IMR-90 (cell line): Measurements from ENCODE around the gene MCF2L2. TPM values are rescaled to one million over a fixed set of nuclear protein-coding genes. Genes with fewer than 3 reads are reported as not detected.

ENCODE experiments used
- ATAC-seq: fragments of 200-7000 bp; cut with Tn5 transposase; 2 replicates; pipeline ENCODE4 v1.9.1; 2020; ENCODE audit warnings: low read depth, mild to moderate bottlenecking, moderate library complexity
- BruUV-seq: library from RNA; stranded (reverse); fragments of 400-500 nt; replicated peaks from 2 replicates; lab custom pipeline; 2021; lab: Mats Ljungman, UMichigan
- CTCF ChIA-PET: fragments of 300-600 bp; formaldehyde crosslinking; extraction: SDS; loops from one replicate; lab custom pipeline; 2021; ENCODE audit warnings: antibody characterized with exemption; lab: Yijun Ruan, JAX
- POLR2A ChIA-PET: fragments of 300-600 bp; sonication (Branson Sonifier 250); formaldehyde crosslinking; loops from one replicate; lab custom pipeline; 2022; ENCODE audit warnings: antibody characterized with exemption; ENCODE audit not compliant: unreplicated experiment; lab: Charles Lee
- DNase-seq: peaks from one replicate; pipeline ENCODE4 v3.0.0; 2013
- H2AFZ ChIP-seq: replicated peaks from 2 replicates; pipeline ENCODE3; 2013; ENCODE audit warnings: low read length, mild to moderate bottlenecking; ENCODE audit not compliant: poor library complexity
- H2AK5ac ChIP-seq: 2 replicates; pipeline ENCODE4 v1.6.1; 2013; ENCODE audit warnings: low read depth, low read length, inconsistent platforms
- H2AK9ac ChIP-seq: replicated peaks from 2 replicates; pipeline ENCODE3; 2013; ENCODE audit warnings: mild to moderate bottlenecking, low read depth, low read length, moderate library complexity; ENCODE audit not compliant: poor library complexity
- H2BK120ac ChIP-seq: 2 replicates; pipeline ENCODE4 v1.6.1; 2013; ENCODE audit warnings: low read depth, low read length, inconsistent platforms
- H2BK15ac ChIP-seq: 3 replicates; pipeline ENCODE4 v1.6.1; 2013; ENCODE audit warnings: low read depth, low read length, inconsistent platforms
- H2BK20ac ChIP-seq: 2 replicates; pipeline ENCODE4 v1.6.1; 2013; ENCODE audit warnings: low read depth, mild to moderate bottlenecking, inconsistent platforms, low read length, moderate library complexity
- H2BK5ac ChIP-seq: 2 replicates; pipeline ENCODE4 v1.6.1; 2013; ENCODE audit warnings: mild to moderate bottlenecking, low read depth, low read length, inconsistent platforms; ENCODE audit not compliant: poor library complexity, severe bottlenecking
- H3K14ac ChIP-seq: replicated peaks from 2 replicates; pipeline ENCODE4 v1.6.1; 2013; ENCODE audit warnings: low read depth, low read length, inconsistent platforms
- H3K18ac ChIP-seq: 2 replicates; pipeline ENCODE4 v1.6.1; 2013; ENCODE audit warnings: low read depth, low read length, control low read depth
- H3K23ac ChIP-seq: 2 replicates; pipeline ENCODE4 v1.6.1; 2013; ENCODE audit warnings: low read depth, low read length, inconsistent platforms
- H3K27ac ChIP-seq: 2 replicates; pipeline ENCODE4 v1.5.1; 2013; ENCODE audit warnings: mild to moderate bottlenecking, control low read depth, low read length; ENCODE audit not compliant: insufficient read depth
- H3K27me3 ChIP-seq: 2 replicates; pipeline ENCODE4 v1.6.1; 2013; ENCODE audit warnings: low read length; ENCODE audit not compliant: control insufficient read depth, insufficient read depth
- H3K36me3 ChIP-seq: 2 replicates; pipeline ENCODE4 v1.6.1; 2013; ENCODE audit warnings: low read length, mixed read lengths; ENCODE audit not compliant: control insufficient read depth, insufficient read depth
- H3K4ac ChIP-seq: 2 replicates; pipeline ENCODE4 v1.6.1; 2013; ENCODE audit warnings: low read depth, low read length, inconsistent platforms
- H3K4me1 ChIP-seq: 2 replicates; pipeline ENCODE4 v1.6.1; 2013; ENCODE audit warnings: low read length, mixed read lengths; ENCODE audit not compliant: control insufficient read depth, insufficient read depth
- H3K4me2 ChIP-seq: 2 replicates; pipeline ENCODE4 v1.6.1; 2013; ENCODE audit warnings: low read depth, mild to moderate bottlenecking, control low read depth, low read length, moderate library complexity
- H3K4me3 ChIP-seq: 2 replicates; pipeline ENCODE4 v1.5.1; 2013; ENCODE audit warnings: low read depth, mild to moderate bottlenecking, control low read depth, low read length, moderate library complexity; ENCODE audit not compliant: insufficient read depth
- H3K56ac ChIP-seq: 2 replicates; pipeline ENCODE4 v1.6.1; 2013; ENCODE audit warnings: low read length, inconsistent platforms; ENCODE audit not compliant: insufficient read depth; ENCODE audit errors: extremely low read depth
- H3K79me1 ChIP-seq, 2 experiments: 2 replicates each; pipeline ENCODE4 v1.6.1; 2013; ENCODE audit warnings: low read length in 2 of 2, inconsistent platforms in 1 of 2, low read depth in 1 of 2
- H3K9ac ChIP-seq: 2 replicates; pipeline ENCODE4 v1.6.1; 2013; ENCODE audit warnings: low read depth, low read length, control low read depth
- H3K9me1 ChIP-seq: 2 replicates; pipeline ENCODE4 v1.6.1; 2013; ENCODE audit warnings: low read length, inconsistent platforms; ENCODE audit not compliant: insufficient read depth
- H3K9me3 ChIP-seq: 2 replicates; pipeline ENCODE4 v1.6.1; 2013; ENCODE audit warnings: low read length; ENCODE audit not compliant: control insufficient read depth, insufficient read depth
- H4K20me1 ChIP-seq: 2 replicates; pipeline ENCODE4 v1.6.1; 2013; ENCODE audit warnings: low read length, inconsistent platforms; ENCODE audit not compliant: insufficient read depth
- H4K5ac ChIP-seq: 2 replicates; pipeline ENCODE4 v1.6.1; 2013; ENCODE audit warnings: mild to moderate bottlenecking, low read depth, low read length, control low read depth
- H4K8ac ChIP-seq, 2 experiments: 2 replicates each; pipeline ENCODE4 v1.6.1; 2013; ENCODE audit warnings: low read depth in 2 of 2, low read length in 2 of 2, control low read depth in 1 of 2, inconsistent platforms in 1 of 2
- H4K91ac ChIP-seq: 2 replicates; pipeline ENCODE4 v1.6.1; 2013; ENCODE audit warnings: low read depth, low read length, inconsistent platforms; ENCODE audit not compliant: insufficient read depth
- BHLHE40 ChIP-seq: fragments of 150-350 bp; IDR thresholded peaks from 2 replicates; pipeline ENCODE4 v1.6.1; 2016; ENCODE audit warnings: mild to moderate bottlenecking, low read depth, low read length
- CEBPB ChIP-seq: IDR thresholded peaks from 2 replicates; pipeline ENCODE4 v1.6.1; 2012; ENCODE audit warnings: low read depth, low read length, improper control_type of control experiment
- CHD1 ChIP-seq: IDR thresholded peaks from 2 replicates; pipeline ENCODE4 v1.6.1; 2012; ENCODE audit warnings: low read depth, low read length, improper control_type of control experiment
- FOS ChIP-seq: fragments of 150-350 bp; IDR thresholded peaks from 2 replicates; pipeline ENCODE4 v1.6.1; 2016; ENCODE audit warnings: low read depth, low read length
- MAFK ChIP-seq: IDR thresholded peaks from 2 replicates; pipeline ENCODE4 v1.6.1; 2012; ENCODE audit warnings: low read depth, low read length, improper control_type of control experiment
- MAZ ChIP-seq: IDR thresholded peaks from 2 replicates; pipeline ENCODE4 v1.6.1; 2012; ENCODE audit warnings: low read depth, mild to moderate bottlenecking, low read length, improper control_type of control experiment, moderate library complexity, borderline replicate concordance
- MXI1 ChIP-seq: IDR thresholded peaks from 2 replicates; pipeline ENCODE4 v1.6.1; 2012; ENCODE audit warnings: low read depth, mild to moderate bottlenecking, low read length, moderate library complexity, borderline replicate concordance
- NFE2L2 ChIP-seq: fragments of 150-350 bp; IDR thresholded peaks from 2 replicates; pipeline ENCODE4 v1.6.1; 2016; ENCODE audit warnings: low read depth, mild to moderate bottlenecking, low read length
- POLR2A ChIP-seq: IDR thresholded peaks from 2 replicates; pipeline ENCODE4 v1.6.1; 2012; ENCODE audit warnings: mild to moderate bottlenecking, low read depth, low read length
- RAD21 ChIP-seq: IDR thresholded peaks from 2 replicates; pipeline ENCODE4 v1.6.1; 2012; ENCODE audit warnings: low read length, improper control_type of control experiment
- RCOR1 ChIP-seq: IDR thresholded peaks from 2 replicates; pipeline ENCODE4 v1.6.1; 2012; ENCODE audit warnings: mild to moderate bottlenecking, low read length, improper control_type of control experiment; ENCODE audit not compliant: insufficient replicate concordance
- RFX5 ChIP-seq: IDR thresholded peaks from 2 replicates; pipeline ENCODE4 v1.8.0; 2012; ENCODE audit warnings: low read depth, mild to moderate bottlenecking, low read length, moderate library complexity
- SMC3 ChIP-seq: fragments of 150-350 bp; IDR thresholded peaks from 2 replicates; pipeline ENCODE4 v1.6.1; 2016; ENCODE audit warnings: low read depth, mild to moderate bottlenecking, antibody characterized with exemption, low read length, moderate library complexity
- WGBS, 2 experiments: methylation state at CpG; one replicate each; pipeline versions ENCODE4 v1.1.5 to v1.1.7; 2013; ENCODE audit warnings: missing lambda C conversion rate in 2 of 2; ENCODE audit not compliant: insufficient read length in 1 of 2; ENCODE audit errors: extremely low coverage in 2 of 2; 5-methylcytosine and 5-hydroxymethylcytosine counted together
- dilution Hi-C: fragments of 300-500 bp; cut with HindIII; formaldehyde crosslinking; loops from one replicate; pipeline ENCODE4 v1.14.3; 2018; ENCODE audit warnings: low sequenced_read_pairs; ENCODE audit not compliant: unreplicated experiment
- in situ Hi-C: fragments of 300-500 bp; cut with MboI; formaldehyde crosslinking; loops from 3 replicates; pipeline ENCODE4 v1.14.3; 2019; ENCODE audit warnings: low sequenced_read_pairs, inconsistent platforms, mixed read lengths
- intact Hi-C: fragments of 100-400 bp; cut with micrococcal nuclease; formaldehyde crosslinking; loops from 2 replicates; pipeline ENCODE4 v1.10.0; 2022
- polyA plus RNA-seq, 3 experiments: library from polyadenylated mRNA; depleted of rRNA; stranded (reverse); fragments of >200 nt; gene quantifications; 2 replicates each; pipeline ENCODE4 v1.2.3, GENCODE V29; 2012; ENCODE audit warnings: low replicate concordance in 1 of 3
- total RNA-seq: library from RNA; depleted of rRNA; stranded (reverse); fragments of >200 nt; gene quantifications from 2 replicates; pipeline ENCODE4 v1.2.3, GENCODE V29; 2012
- TF ChIP-seq, protein P1 (sequence below): fragments of 150-350 bp; IDR thresholded peaks from 2 replicates; pipeline ENCODE4 v1.6.1; 2016; ENCODE audit warnings: low read depth, mild to moderate bottlenecking, low read length, moderate library complexity, borderline replicate concordance
- TF ChIP-seq, protein P2 (sequence below): conservative IDR thresholded peaks from 2 replicates; pipeline ENCODE4 v1.5.1; 2012; ENCODE audit warnings: mild to moderate bottlenecking, low read depth, low read length, improper control_type of control experiment
- TF ChIP-seq, protein P3 (sequence below): fragments of 150-350 bp; IDR thresholded peaks from 2 replicates; pipeline ENCODE4 v1.6.1; 2017; ENCODE audit warnings: mild to moderate bottlenecking, antibody characterized with exemption, low read length, low read depth

The MCF2L2 gene
- total and polyA plus RNA-seq, 2 of the 4 experiments (the other 2 are of a cell fraction), result under 0.01 TPM; not detected in 1

DNA sequence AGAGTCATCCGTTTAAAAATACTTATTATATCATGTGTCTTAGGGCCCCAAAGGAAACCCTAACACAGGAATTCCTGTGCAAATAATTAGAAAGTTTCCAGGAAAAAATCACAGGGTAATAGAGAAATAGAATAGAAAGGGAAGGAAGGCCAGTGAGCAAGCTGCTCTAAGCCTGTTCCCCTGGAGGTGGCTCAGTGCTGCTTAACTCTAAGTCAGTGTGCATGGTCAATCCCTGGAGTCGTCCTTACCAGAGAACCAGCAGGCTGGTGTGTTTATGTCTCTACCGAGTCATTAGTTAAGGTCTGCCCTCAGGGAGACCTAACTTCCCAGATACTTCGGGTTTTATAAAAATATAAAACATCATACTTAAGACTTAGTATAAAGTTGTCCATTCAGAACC, 21.0 kb upstream of the MCF2L2 start:
- Histone ChIP-seq H3K9me1 (no peaks in the 10 kb centered on the region), H4K8ac (no peak overlapping the region), H3K36me3 (peaks cover 3% of the 10 kb centered on the region), H3K4ac (no peak overlapping the region), H2BK15ac (no peak overlapping the region), H3K27me3 (no peaks in the 10 kb centered on the region), H2BK120ac (no peak overlapping the region), H2AK9ac (no peak overlapping the region), H2BK5ac (no peak overlapping the region), H4K91ac (no peak overlapping the region), H3K56ac (no peak overlapping the region), H3K23ac (no peak overlapping the region), H3K27ac (no peak overlapping the region), H3K18ac (no peak overlapping the region), H2AFZ (no peak overlapping the region), H2BK20ac (no peak overlapping the region), H3K14ac (no peak overlapping the region), H4K20me1 (no peaks in the 10 kb centered on the region), H3K9me3 (no peaks in the 10 kb centered on the region), H4K5ac (no peak overlapping the region), H3K79me1 (peaks cover 0 to 3% of the 10 kb centered on the region in 2 experiments; a peak in 1 of 4 replicates), H3K4me2 (peak overlapping the region; percentile 67), H2AK5ac (no peak overlapping the region), H3K4me3 (0 out of 2 replicates have a peak overlapping the region, but pooled peaks have one; percentile 24), H3K4me1 (peaks cover 2% of the 10 kb centered on the region; the same call in 1 of the 2 replicates), H3K9ac (peak overlapping the region; percentile 54)
- TF ChIP-seq, protein P1, sequence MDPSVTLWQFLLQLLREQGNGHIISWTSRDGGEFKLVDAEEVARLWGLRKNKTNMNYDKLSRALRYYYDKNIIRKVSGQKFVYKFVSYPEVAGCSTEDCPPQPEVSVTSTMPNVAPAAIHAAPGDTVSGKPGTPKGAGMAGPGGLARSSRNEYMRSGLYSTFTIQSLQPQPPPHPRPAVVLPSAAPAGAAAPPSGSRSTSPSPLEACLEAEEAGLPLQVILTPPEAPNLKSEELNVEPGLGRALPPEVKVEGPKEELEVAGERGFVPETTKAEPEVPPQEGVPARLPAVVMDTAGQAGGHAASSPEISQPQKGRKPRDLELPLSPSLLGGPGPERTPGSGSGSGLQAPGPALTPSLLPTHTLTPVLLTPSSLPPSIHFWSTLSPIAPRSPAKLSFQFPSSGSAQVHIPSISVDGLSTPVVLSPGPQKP, result no peak
- TF ChIP-seq, protein P2, sequence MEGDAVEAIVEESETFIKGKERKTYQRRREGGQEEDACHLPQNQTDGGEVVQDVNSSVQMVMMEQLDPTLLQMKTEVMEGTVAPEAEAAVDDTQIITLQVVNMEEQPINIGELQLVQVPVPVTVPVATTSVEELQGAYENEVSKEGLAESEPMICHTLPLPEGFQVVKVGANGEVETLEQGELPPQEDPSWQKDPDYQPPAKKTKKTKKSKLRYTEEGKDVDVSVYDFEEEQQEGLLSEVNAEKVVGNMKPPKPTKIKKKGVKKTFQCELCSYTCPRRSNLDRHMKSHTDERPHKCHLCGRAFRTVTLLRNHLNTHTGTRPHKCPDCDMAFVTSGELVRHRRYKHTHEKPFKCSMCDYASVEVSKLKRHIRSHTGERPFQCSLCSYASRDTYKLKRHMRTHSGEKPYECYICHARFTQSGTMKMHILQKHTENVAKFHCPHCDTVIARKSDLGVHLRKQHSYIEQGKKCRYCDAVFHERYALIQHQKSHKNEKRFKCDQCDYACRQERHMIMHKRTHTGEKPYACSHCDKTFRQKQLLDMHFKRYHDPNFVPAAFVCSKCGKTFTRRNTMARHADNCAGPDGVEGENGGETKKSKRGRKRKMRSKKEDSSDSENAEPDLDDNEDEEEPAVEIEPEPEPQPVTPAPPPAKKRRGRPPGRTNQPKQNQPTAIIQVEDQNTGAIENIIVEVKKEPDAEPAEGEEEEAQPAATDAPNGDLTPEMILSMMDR, result no peak
- TF ChIP-seq, protein P3, sequence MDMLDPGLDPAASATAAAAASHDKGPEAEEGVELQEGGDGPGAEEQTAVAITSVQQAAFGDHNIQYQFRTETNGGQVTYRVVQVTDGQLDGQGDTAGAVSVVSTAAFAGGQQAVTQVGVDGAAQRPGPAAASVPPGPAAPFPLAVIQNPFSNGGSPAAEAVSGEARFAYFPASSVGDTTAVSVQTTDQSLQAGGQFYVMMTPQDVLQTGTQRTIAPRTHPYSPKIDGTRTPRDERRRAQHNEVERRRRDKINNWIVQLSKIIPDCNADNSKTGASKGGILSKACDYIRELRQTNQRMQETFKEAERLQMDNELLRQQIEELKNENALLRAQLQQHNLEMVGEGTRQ, result no peak
- no peak for TF ChIP-seq FOS
- TF ChIP-seq MAZ, result no peak
- TF ChIP-seq CEBPB, result no peak
- TF ChIP-seq RCOR1, result no peak
- TF ChIP-seq CHD1, result no peak
- no peak for TF ChIP-seq NFE2L2
- no peak for TF ChIP-seq MAFK
- TF ChIP-seq MXI1, result no peak
- TF ChIP-seq BHLHE40, result no peak
- no peak for TF ChIP-seq RAD21
- TF ChIP-seq RFX5, result no peak
- no peak for TF ChIP-seq SMC3
- TF ChIP-seq POLR2A, result no peak
- in situ Hi-C loops (no loop called here), dilution Hi-C loops (no loop called here), intact Hi-C loops (no loop called here)
- no TSS peak for BruUV-seq
- POLR2A ChIA-PET, result no interaction called here
- ATAC-seq, result peak; percentile 33
- DNase-seq, result peak; percentile 38
- no CpG with 5 or more reads among the region's 4 CpGs for WGBS, 2 experiments
- CTCF ChIA-PET, result no interaction called here
